Renal cortex interstitium (tissue), 11 donors: ENCODE results near the gene ABHD11. TPM values are rescaled to one million over a fixed set of nuclear protein-coding genes. Genes with fewer than 3 reads are reported as not detected.
"Not testable (repeated sequence)": the region's sequence is repeated elsewhere in the genome, so short reads cannot be mapped to it uniquely, and the experiment has no call there.

Source experiments
- DNase-seq, 11 donors: peaks; one replicate each; pipeline ENCODE4 v3.0.0-alpha.2; 2013; ENCODE audit warnings: low read depth in 9 of 11, low spot score in 4 of 11; ENCODE audit errors: extremely low read depth in 1 of 11
- polyA plus RNA-seq, 3 donors: library from polyadenylated mRNA; unstranded; fragments of 120-200 nt; gene quantifications; one replicate each; pipeline ENCODE4 v1.2.1, GENCODE V29; 2013; ENCODE audit not compliant: insufficient read length in 3 of 3

ABHD11 gene
- polyA plus RNA-seq, 3 donors = 23.7 to 35.9 (median 26.1) TPM

DNA sequence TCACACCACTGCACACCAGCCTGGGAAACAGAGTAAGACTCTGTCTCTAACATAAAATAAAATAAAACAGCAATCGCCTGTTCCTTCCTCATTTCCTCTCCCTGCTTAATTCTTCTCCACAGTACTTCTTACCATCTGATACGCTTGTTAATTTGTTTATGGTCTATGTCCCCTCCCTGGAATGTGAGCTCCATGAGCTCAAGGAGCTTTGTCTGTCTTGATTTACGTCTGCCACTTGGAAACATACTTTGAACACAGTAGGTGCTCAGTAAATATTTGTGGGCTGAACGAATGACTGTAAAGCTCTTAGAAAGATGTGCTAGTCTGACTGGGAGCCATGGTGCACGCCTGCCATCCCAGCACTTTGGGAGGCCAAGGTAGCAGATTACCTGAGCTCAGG is 10.1 kb downstream of the ABHD11 start:
- no peak for DNase-seq

GRCh38 chr7:73727952-73728351 is 10.7 kb downstream of the ABHD11 start:
- no peak for DNase-seq

GRCh38 chr7:73726083-73726466 is 12.5 kb downstream of the ABHD11 start:
- DNase-seq = no peak

DNA sequence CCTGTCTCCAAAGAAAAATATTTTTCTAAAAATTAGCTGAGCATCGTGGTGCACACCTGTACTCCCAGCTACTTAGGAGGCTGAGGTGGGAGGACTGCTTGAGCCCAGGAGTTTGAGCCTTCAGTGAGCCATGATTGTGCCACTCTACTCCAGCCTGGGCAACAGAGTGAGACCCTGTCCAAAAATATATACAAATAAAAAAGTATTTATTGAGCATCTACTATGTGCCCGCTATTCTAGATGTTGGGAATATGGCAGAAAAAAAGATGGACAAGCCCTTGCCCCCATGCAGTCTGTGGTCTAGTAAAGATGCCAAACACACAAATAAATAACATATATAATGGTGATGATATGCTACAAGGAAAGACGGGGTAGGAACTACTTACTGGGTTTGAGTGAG is 14.8 kb downstream of the ABHD11 start:
- no peak for DNase-seq

- no peak for DNase-seq
These were observed 15.8 kb downstream of the ABHD11 start for GRCh38 chr7:73722785-73723184.

GRCh38 chr7:73722182-73722581 is 16.4 kb downstream of the ABHD11 start:
- not testable (repeated sequence) for DNase-seq

GRCh38 chr7:73721377-73721817 is 17.2 kb downstream of the ABHD11 start:
- DNase-seq = no peak

DNA sequence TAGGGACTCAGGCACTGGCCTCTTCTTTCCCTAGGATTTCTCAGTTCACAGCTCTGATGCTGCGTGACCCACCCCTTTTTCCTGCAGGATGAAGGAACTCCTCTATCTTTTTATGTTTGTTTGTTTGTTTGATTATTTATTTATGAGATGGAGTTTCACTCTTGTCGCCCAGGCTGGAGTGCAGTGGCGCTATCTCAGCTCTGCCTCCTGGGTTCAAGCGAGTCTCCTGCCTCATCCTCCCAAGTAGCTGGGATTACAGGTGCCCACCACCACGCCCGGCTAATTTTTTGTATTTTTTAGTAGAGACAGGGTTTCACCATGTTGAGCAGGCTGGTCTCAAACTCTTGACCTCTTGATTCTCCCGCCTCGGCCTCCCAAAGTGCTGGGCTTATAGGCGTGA is 18.2 kb downstream of the ABHD11 start:
- DNase-seq = not testable (repeated sequence)

- no peak for DNase-seq
These were observed 18.8 kb downstream of the ABHD11 start for GRCh38 chr7:73719806-73720169.

GRCh38 chr7:73718905-73719805 is 19.4 kb downstream of the ABHD11 start, which contains the start of gene STX1A:
STX1A (minus strand) TSS chr7:73719669; CDS start chr7:73719631, 38 bp downstream.
- DNase-seq = no peak

DNA sequence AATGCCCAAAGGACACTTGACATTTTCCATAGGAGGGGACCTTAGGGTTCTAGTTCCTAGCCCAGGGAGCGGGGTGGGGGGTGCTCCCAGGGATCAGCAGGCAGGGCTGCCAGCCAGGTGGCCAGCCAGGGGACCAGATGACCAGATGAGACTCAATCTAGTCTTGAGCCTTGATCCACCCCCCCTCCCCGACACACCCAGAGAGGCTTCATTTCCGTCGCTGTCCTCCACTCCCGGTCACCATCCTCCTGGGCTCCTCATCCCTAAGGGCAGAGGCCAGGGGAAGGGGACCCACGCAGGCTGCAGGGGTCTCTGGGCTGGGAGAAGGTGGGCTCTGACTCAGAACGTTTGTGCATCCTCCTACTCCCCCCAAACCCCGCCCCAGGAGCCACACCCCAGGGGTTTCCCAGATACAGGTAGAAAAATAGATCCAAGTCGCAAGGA is 20.1 kb downstream of the ABHD11 start:
- no peak for DNase-seq

DNA sequence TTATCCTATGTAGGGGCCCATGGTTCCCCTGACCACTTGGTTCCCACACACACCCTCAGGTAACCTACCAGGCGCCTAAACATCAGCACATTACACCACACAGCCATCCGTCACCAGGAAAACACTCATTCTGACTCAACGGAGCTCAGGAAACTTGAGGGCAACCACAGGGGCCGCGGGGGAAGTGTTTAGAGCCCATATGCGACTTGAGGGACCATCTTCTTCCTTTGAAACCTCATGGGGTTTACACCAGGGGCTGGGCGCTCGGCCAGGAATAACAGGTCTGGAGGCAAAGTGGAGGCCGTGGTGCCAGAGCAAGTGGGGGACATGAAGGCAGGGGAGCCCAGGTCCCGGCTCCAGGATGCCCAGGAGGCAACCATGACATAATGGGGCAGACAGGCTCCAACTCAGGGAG is 20.6 kb downstream of the ABHD11 start:
- no peak for DNase-seq

- no peak for DNase-seq
These were observed 21.4 kb downstream of the ABHD11 start for GRCh38 chr7:73717025-73717807.

- DNase-seq = no peak
These were observed 22.2 kb downstream of the ABHD11 start for GRCh38 chr7:73716318-73716890.

DNA sequence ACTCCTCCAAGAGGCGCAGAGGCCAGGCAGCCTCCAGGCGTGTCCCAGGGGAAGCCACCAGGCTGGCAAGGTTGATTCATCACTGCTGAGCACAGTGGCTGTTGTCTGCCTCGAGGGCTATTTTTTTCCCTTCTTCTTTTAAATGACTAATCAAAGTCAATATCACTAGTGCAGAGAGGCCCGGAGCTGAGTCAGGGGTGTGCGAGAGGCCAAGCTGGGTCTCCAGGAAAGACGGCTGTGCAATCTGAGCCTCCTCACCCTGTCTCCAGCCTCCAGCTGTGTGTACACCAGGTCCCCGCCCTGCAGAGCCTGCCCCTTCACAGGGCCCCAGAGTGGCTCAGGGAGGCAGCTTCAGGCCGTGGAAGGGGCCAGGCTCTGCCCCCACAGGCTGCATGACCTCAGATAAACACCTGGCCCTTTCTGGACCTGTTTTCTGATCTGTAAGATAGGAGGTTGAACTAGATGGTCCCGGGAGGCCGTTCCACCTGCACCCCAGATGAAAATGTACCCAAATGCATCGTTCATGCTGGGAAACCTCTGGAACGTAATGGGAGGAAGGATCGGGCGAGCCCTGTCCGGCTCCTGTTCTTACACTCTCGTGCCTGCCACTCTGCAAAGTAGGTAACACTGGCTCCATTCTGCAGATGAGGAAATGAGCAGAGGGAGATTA is 22.8 kb downstream of the ABHD11 start:
- no peak for DNase-seq

- not testable (repeated sequence) for DNase-seq
These were observed 25.3 kb downstream of the ABHD11 start for GRCh38 chr7:73713319-73713718.

DNA sequence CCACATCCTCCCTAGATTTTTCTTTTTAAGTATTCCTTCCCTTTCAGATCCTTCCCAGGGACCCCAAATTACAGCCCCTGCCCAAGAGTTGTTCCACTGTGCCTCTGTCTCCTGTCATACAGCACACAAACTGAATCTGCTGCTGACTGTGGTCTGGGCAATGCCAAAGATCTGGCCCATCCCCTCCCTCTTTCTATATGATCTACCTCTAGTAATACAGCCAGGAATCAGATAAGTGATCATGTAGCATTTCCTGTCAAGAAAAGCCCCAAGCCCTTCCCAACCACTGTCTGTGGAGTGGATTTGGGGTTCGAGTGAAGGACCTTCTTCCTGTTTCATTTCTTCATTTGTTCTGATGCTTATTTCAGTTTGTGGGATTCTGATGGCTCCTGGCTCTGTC is 25.8 kb downstream of the ABHD11 start:
- no peak for DNase-seq

DNA sequence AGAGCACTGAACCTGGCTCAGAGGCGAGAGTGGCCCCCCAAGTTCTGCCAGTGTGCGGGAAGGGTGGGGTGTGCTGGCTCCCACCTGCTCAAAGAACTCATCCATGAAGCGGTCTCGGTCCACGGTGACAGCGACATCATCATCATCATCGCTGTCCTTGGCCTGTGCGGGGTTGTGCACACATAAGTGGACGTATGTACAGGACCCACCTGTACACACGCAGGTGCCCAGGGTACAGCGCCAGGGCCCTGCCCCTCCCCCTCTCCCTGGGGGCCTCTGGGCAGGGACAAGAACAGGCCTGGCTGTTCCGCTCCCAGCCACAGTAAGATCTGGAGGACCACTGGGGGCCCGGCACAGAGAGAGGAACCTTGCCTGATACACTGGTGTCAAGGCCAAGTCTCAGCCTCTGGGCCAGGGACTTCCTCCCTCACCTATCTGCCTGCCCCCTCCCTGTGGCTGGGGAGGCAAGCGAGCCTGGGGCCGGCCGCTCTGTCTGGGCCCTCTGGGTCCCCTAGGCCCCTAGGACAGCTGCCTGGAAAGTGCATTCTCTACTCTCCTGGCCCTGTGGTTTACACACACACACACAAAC is 29.5 kb downstream of the ABHD11 start:
- DNase-seq = no peak
